ENCODE results near the gene CLCNKB.

CLCNKB gene

DNA sequence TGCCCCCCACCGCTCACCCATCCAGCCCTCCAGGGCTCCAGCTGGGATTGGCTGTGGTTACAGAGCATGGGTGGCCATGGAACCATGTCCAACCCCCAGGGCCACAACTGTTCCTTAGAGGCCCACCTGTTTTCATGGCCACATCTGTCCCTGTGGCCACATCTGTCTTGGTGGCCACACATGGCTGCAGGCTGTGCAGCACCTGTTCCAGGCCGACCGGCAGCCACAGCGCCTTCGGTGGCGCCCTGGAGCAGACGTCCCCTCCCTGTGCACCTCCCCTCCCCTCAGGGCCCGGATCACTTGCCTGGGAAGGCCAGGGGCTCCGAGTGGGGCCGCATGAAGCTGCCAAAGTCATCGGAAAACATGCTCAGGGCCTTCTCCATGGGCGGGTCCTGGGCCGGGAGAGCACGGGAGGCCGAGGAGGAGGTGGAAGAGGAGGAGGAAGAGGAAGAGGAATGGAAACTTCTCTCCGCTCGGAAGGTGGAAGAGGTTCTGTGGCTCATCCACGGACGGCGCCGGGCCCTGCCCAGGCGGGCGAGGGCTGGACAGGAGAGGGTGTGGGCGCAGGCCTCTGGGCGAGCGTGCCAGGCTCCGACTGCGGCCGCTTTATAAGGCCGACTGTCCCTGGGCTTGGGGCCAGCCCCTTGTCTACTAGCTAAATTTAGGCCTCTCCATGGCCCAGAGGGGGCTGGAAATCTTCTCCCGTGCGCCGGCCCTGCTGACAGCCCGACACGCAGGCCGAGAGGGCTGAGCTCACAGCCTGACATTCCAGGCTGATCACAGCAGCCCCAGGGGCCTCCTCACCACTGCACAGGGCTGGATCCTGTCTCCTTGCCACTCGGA, 25.9 kb upstream of the CLCNKB start, which contains the start of gene HSPB7:
Gene HSPB7, minus strand, starts transcription at position 583 of the 843 bp plus-strand sequence. Its CDS starts 80 bp downstream, at position 503.
- Histone ChIP-seq H3K4me3 (ENCODE audit: low read length) (no peak within 1 kb of the TSS), H3K36me3 (ENCODE audit: control insufficient read depth, low read length) (no peaks in the 10 kb centered on the region), H3F3A (ENCODE audit: control insufficient read depth, insufficient read depth) (no peaks in the 10 kb centered on the region), H3K27me3 (ENCODE audit: control insufficient read depth, low read length) (peaks cover 33% of the 10 kb centered on the region), H3K9me2 (replicated peaks; ENCODE audit: control insufficient read depth, low read length) (no peaks in the 10 kb centered on the region), H3K27ac (ENCODE audit: low read depth, low read length) (no peak within 1 kb of the TSS), H3K9me3 (ENCODE audit: control insufficient read depth, insufficient read depth, low read length) (no peaks in the 10 kb centered on the region), H3K79me2 (ENCODE audit: control insufficient read depth, low read length) (no peaks in the 10 kb centered on the region), H4K20me1 (ENCODE audit: control insufficient read depth, insufficient read depth, low read depth, low read length) (no peaks in the 10 kb centered on the region), H3K4me2 (ENCODE audit: low read length) (no peak within 1 kb of the TSS), H3K4me1 (ENCODE audit: control insufficient read depth, low read length) (peaks cover 26% of the 10 kb centered on the region)
- TF ChIP-seq EZH2phosphoT487 (IDR thresholded peaks at IDR 0.05; ENCODE audit: borderline replicate concordance, low read length), result no peak
- TF ChIP-seq, protein P1, sequence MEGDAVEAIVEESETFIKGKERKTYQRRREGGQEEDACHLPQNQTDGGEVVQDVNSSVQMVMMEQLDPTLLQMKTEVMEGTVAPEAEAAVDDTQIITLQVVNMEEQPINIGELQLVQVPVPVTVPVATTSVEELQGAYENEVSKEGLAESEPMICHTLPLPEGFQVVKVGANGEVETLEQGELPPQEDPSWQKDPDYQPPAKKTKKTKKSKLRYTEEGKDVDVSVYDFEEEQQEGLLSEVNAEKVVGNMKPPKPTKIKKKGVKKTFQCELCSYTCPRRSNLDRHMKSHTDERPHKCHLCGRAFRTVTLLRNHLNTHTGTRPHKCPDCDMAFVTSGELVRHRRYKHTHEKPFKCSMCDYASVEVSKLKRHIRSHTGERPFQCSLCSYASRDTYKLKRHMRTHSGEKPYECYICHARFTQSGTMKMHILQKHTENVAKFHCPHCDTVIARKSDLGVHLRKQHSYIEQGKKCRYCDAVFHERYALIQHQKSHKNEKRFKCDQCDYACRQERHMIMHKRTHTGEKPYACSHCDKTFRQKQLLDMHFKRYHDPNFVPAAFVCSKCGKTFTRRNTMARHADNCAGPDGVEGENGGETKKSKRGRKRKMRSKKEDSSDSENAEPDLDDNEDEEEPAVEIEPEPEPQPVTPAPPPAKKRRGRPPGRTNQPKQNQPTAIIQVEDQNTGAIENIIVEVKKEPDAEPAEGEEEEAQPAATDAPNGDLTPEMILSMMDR (IDR thresholded peaks at IDR 0.05; ENCODE audit: low read depth, low read length, poor library complexity, severe bottlenecking), result peak; percentile 31

GRCh38 chr1:16018308-16018707, 25.3 kb upstream of the CLCNKB start:
- Histone ChIP-seq H3K79me2 (ENCODE audit: control insufficient read depth, low read length) (no peaks in the 10 kb centered on the region), H4K20me1 (ENCODE audit: control insufficient read depth, insufficient read depth, low read depth, low read length) (no peaks in the 10 kb centered on the region), H3K9me3 (ENCODE audit: control insufficient read depth, insufficient read depth, low read length) (no peaks in the 10 kb centered on the region), H3K4me2 (ENCODE audit: low read length) (no peak overlapping the region), H3K4me1 (ENCODE audit: control insufficient read depth, low read length) (peaks cover 20% of the 10 kb centered on the region), H3K9me2 (replicated peaks; ENCODE audit: control insufficient read depth, low read length) (no peaks in the 10 kb centered on the region), H3K27me3 (ENCODE audit: control insufficient read depth, low read length) (peaks cover 27% of the 10 kb centered on the region), H3K36me3 (ENCODE audit: control insufficient read depth, low read length) (no peaks in the 10 kb centered on the region), H3K27ac (ENCODE audit: low read depth, low read length) (no peak overlapping the region), H3K4me3 (ENCODE audit: low read length) (no peak overlapping the region), H3F3A (ENCODE audit: control insufficient read depth, insufficient read depth) (no peaks in the 10 kb centered on the region)
- no peak for TF ChIP-seq EZH2phosphoT487 (IDR thresholded peaks at IDR 0.05; ENCODE audit: borderline replicate concordance, low read length)
- TF ChIP-seq, protein P1 (IDR thresholded peaks at IDR 0.05; ENCODE audit: low read depth, low read length, poor library complexity, severe bottlenecking), result no peak

DNA sequence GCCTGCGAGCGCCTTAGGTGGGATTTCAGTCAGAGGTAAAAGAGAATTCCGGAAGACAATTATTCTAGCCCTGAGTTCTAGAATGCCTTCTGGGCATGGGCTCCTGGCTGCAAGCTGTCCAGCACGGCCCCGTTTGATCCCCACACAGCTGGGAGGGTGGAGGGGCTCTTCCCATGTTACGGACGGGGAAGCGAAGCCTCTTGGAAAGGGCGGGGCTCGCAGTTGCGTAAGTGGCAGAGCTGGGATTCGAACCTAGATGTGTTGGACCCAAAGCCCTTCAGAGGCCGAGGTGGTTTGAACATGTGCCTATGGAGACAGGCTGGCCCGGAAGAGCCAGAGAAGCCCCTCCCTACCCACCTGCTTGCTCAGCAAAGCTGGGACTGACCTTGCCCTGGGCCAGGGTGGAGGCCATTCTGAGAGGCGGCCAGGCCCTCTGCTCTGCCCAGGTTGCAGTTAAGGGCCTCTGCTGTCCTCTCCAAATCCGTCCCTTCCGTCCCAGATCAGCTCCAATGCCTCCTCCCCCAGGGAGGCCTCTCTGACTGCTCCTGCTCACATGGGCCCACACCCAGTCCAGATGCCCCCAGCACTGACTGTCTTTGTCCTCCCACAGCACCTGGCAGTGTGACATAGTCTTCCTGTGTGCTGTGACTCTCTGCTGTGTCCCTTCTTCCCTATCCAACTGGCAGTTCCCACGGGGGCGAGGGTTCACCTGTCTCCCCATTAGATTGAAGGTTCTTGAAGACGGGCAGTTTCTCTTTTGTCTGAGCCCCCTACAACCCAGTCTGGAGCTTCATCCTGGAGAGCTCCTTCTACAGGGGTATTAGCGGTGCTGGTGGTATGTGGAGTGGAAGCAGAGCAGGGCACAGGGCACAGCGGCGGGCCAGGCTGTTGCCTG, 24.6 kb upstream of the CLCNKB start:
- H4K20me1 ChIP-seq (ENCODE audit: control insufficient read depth, insufficient read depth, low read depth, low read length), result no peaks in the 10 kb centered on the region
- H3K4me2 ChIP-seq (ENCODE audit: low read length), result no peak overlapping the region
- no peaks in the 10 kb centered on the region for H3F3A ChIP-seq (ENCODE audit: control insufficient read depth, insufficient read depth)
- TF ChIP-seq, protein P1 (IDR thresholded peaks at IDR 0.05; ENCODE audit: low read depth, low read length, poor library complexity, severe bottlenecking), result no peak
- TF ChIP-seq EZH2phosphoT487 (IDR thresholded peaks at IDR 0.05; ENCODE audit: borderline replicate concordance, low read length), result no peak
- no peaks in the 10 kb centered on the region for H3K79me2 ChIP-seq (ENCODE audit: control insufficient read depth, low read length)
- H3K9me2 ChIP-seq (replicated peaks; ENCODE audit: control insufficient read depth, low read length), result no peaks in the 10 kb centered on the region
- H3K36me3 ChIP-seq (ENCODE audit: control insufficient read depth, low read length), result no peaks in the 10 kb centered on the region
- H3K27me3 ChIP-seq (ENCODE audit: control insufficient read depth, low read length), result peaks cover 23% of the 10 kb centered on the region
- peaks cover 13% of the 10 kb centered on the region for H3K4me1 ChIP-seq (ENCODE audit: control insufficient read depth, low read length)
- no peaks in the 10 kb centered on the region for H3K9me3 ChIP-seq (ENCODE audit: control insufficient read depth, insufficient read depth, low read length)
- no peak overlapping the region for H3K27ac ChIP-seq (ENCODE audit: low read depth, low read length)
- no peak overlapping the region for H3K4me3 ChIP-seq (ENCODE audit: low read length)

Measured in DOHH2 (cell line).